WTC11 (cell line): ENCODE measurements around the gene KLHL28.

Source experiments
- CREB1 ChIP-seq: sonication (generic); formaldehyde crosslinking; IDR thresholded peaks from 2 replicates; pipeline ENCODE4 v1.8.0; 2023; ENCODE audit warnings: mild to moderate bottlenecking, missing genetic modification reagents
- CTCF ChIP-seq: fragments of 200-600 bp; IDR thresholded peaks from 2 replicates; pipeline ENCODE4 v1.8.0; 2022; ENCODE audit warnings: antibody characterized with exemption
- NR1H2 ChIP-seq: sonication (generic); formaldehyde crosslinking; IDR thresholded peaks from 2 replicates; pipeline ENCODE4 v1.9.0; 2021; ENCODE audit warnings: mild to moderate bottlenecking, moderate library complexity, missing genetic modification reagents
- TF ChIP-seq, protein P1 (sequence below): sonication (generic); formaldehyde crosslinking; IDR thresholded peaks from 2 replicates; pipeline ENCODE4 v1.8.1; 2023; ENCODE audit warnings: mild to moderate bottlenecking, missing genetic modification reagents, moderate library complexity

GRCh38 chr14:44995770-44996294 lies 34.1 kb upstream of the KLHL28 start:
- TF ChIP-seq CTCF (no peak), NR1H2 (no peak), CREB1 (CRISPR knock-in tag) (no peak)
- TF ChIP-seq, protein P1, sequence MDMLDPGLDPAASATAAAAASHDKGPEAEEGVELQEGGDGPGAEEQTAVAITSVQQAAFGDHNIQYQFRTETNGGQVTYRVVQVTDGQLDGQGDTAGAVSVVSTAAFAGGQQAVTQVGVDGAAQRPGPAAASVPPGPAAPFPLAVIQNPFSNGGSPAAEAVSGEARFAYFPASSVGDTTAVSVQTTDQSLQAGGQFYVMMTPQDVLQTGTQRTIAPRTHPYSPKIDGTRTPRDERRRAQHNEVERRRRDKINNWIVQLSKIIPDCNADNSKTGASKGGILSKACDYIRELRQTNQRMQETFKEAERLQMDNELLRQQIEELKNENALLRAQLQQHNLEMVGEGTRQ: no peak
